CD14-positive monocyte (primary cell): ENCODE measurements around the gene PMS1. TPM values are rescaled to one million over a fixed set of nuclear protein-coding genes. Genes with fewer than 3 reads are reported as not detected.

ENCODE experiments used
- DNase-seq, 3 donors: peaks; one replicate each; pipeline ENCODE4 v3.0.0-alpha.2; 2011 to 2022
- H2AFZ ChIP-seq: 2 replicates; pipeline ENCODE4 v1.6.0; 2012; ENCODE audit warnings: mild to moderate bottlenecking, low read depth, low read length, inconsistent platforms; ENCODE audit not compliant: insufficient read depth, poor library complexity, severe bottlenecking
- H3K27ac ChIP-seq, 2 donors: 1 replicate in 1 of 2; 2 replicates in 1 of 2; pipeline ENCODE4 v1.5.1; 2012 to 2013; ENCODE audit warnings: low read length in 2 of 2, control low read depth in 1 of 2, inconsistent platforms in 1 of 2, low read depth in 1 of 2, mild to moderate bottlenecking in 1 of 2
- H3K27me3 ChIP-seq, 2 donors: one replicate each; pipeline versions ENCODE4 v1.6.0 to v1.6.1; 2011 to 2013; ENCODE audit warnings: low read length in 2 of 2; ENCODE audit not compliant: control insufficient read depth in 2 of 2, insufficient read depth in 2 of 2
- H3K36me3 ChIP-seq, 2 donors: replicated peaks in 1 of 2; 1 replicate in 1 of 2; 2 replicates in 1 of 2; pipeline versions ENCODE4 v1.5.1 to v1.6.1; 2012 to 2013; ENCODE audit warnings: low read length in 2 of 2, control low read depth in 1 of 2, inconsistent platforms in 1 of 2, mild to moderate bottlenecking in 1 of 2; ENCODE audit not compliant: insufficient read depth in 2 of 2, control insufficient read depth in 1 of 2
- H3K4me1 ChIP-seq, 2 donors: 1 replicate in 1 of 2; 2 replicates in 1 of 2; pipeline versions ENCODE4 v1.5.1 to v1.6.1; 2012 to 2013; ENCODE audit warnings: low read length in 2 of 2, control low read depth in 1 of 2, inconsistent platforms in 1 of 2, mild to moderate bottlenecking in 1 of 2, moderate library complexity in 1 of 2; ENCODE audit not compliant: insufficient read depth in 2 of 2, control insufficient read depth in 1 of 2
- H3K4me2 ChIP-seq: replicated peaks from 2 replicates; pipeline ENCODE3; 2012; ENCODE audit warnings: low read length, moderate library complexity, mild to moderate bottlenecking; ENCODE audit not compliant: poor library complexity, severe bottlenecking; ENCODE audit errors: extremely low read depth
- H3K4me3 ChIP-seq, 3 experiments: fragments of 200-600 bp in 1 of 3; sonication (generic) in 1 of 3; replicated peaks in 1 of 3; 1 replicate in 2 of 3; 2 replicates in 1 of 3; pipeline ENCODE4 v1.5.1; 2011 to 2013; ENCODE audit warnings: low read length in 3 of 3, mild to moderate bottlenecking in 3 of 3, control low read depth in 2 of 3, low read depth in 2 of 3, inconsistent platforms in 1 of 3, moderate library complexity in 1 of 3
- H3K79me2 ChIP-seq: 2 replicates; pipeline ENCODE4 v1.6.0; 2012; ENCODE audit warnings: mild to moderate bottlenecking, control low read depth, inconsistent platforms, low read length, moderate library complexity; ENCODE audit not compliant: insufficient read depth
- H3K9ac ChIP-seq: 2 replicates; pipeline ENCODE4 v1.6.0; 2017; ENCODE audit warnings: low read length, mild to moderate bottlenecking; ENCODE audit not compliant: insufficient read depth, poor library complexity, severe bottlenecking
- H3K9me3 ChIP-seq, 2 donors: replicated peaks in 1 of 2; 1 replicate in 1 of 2; 2 replicates in 1 of 2; pipeline versions ENCODE4 v1.5.1 to v1.6.1; 2012 to 2013; ENCODE audit warnings: low read length in 2 of 2, control low read depth in 1 of 2; ENCODE audit not compliant: control insufficient read depth in 1 of 2, insufficient read depth in 1 of 2
- H4K20me1 ChIP-seq: 2 replicates; pipeline ENCODE4 v1.6.0; 2012; ENCODE audit warnings: mild to moderate bottlenecking, low read length, control low read depth, moderate library complexity; ENCODE audit not compliant: insufficient read depth
- H3K27ac Mint-ChIP-seq, 7 donors: one replicate each; pipeline ENCODE4 v1.8.0; 2020; ENCODE audit warnings: mild to moderate bottlenecking in 7 of 7, mixed read lengths in 7 of 7, moderate library complexity in 6 of 7, inconsistent platforms in 2 of 7
- H3K27me3 Mint-ChIP-seq, 3 donors: one replicate each; pipeline ENCODE4 v1.8.0; 2021 to 2022; ENCODE audit warnings: low read depth in 3 of 3, mild to moderate bottlenecking in 3 of 3, mixed read lengths in 3 of 3, moderate library complexity in 3 of 3, inconsistent platforms in 1 of 3
- H3K36me3 Mint-ChIP-seq, 2 donors: one replicate each; pipeline ENCODE4 v1.8.0; 2020; ENCODE audit warnings: mixed read lengths in 2 of 2, inconsistent platforms in 1 of 2, mild to moderate bottlenecking in 1 of 2
- H3K4me1 Mint-ChIP-seq: one replicate; pipeline ENCODE4 v1.8.0; 2020; ENCODE audit warnings: mild to moderate bottlenecking, mixed read lengths
- H3K4me3 Mint-ChIP-seq, 2 donors: one replicate each; pipeline ENCODE4 v1.8.0; 2020; ENCODE audit warnings: mild to moderate bottlenecking in 2 of 2, mixed read lengths in 2 of 2, moderate library complexity in 1 of 2
- H3K9me3 Mint-ChIP-seq, 7 donors: one replicate each; pipeline ENCODE4 v1.8.0; 2020 to 2022; ENCODE audit warnings: mixed read lengths in 7 of 7, mild to moderate bottlenecking in 6 of 7, moderate library complexity in 6 of 7, inconsistent platforms in 2 of 7
- WGBS: methylation state at CpG from one replicate; pipeline ENCODE4 v1.1.5; 2013; ENCODE audit warnings: missing lambda C conversion rate; ENCODE audit not compliant: insufficient coverage; 5-methylcytosine and 5-hydroxymethylcytosine counted together
- intact Hi-C, 2 donors: fragments of 100-400 bp; cut with micrococcal nuclease; formaldehyde crosslinking; loops; one replicate each; pipeline versions ENCODE4 v1.15.0 to v1.15.1; 2023
- polyA plus RNA-seq, 3 donors: library from polyadenylated mRNA; depleted of rRNA in 1 of 3; unstranded in 2 of 3; stranded (reverse) in 1 of 3; fragments of 300-500 nt in 2 of 3; fragments of >200 nt in 1 of 3; fragmentation: Illumina TruSeq in 2 of 3; gene quantifications; 1 replicate in 2 of 3; 2 replicates in 1 of 3; pipeline ENCODE4 v1.2.3, GENCODE V29; 2012 to 2021
- TF ChIP-seq, protein P1 (sequence below): fragments of 200-600 bp; IDR thresholded peaks from one replicate; pipeline ENCODE4 v1.8.0; 2022; ENCODE audit warnings: antibody characterized with exemption, mild to moderate bottlenecking

The PMS1 gene
- polyA plus RNA-seq, 3 donors, result 3.7 to 7.8 (median 5.7) TPM

GRCh38 chr2:189783451-189783926, 761 bp upstream of the PMS1 start:
- Mint-ChIP-seq H3K36me3 (peaks cover 30 to 37% of the 10 kb centered on the region in 2 donors), H3K27ac (peak overlapping the region; percentile 89 to 97 (median 94)), H3K4me3 (peak overlapping the region; percentile 90 to 94), H3K4me1 (peaks cover 36% of the 10 kb centered on the region), H3K9me3 (no peaks in the 10 kb centered on the region), H3K27me3 (no peaks in the 10 kb centered on the region)
- TF ChIP-seq, protein P1, sequence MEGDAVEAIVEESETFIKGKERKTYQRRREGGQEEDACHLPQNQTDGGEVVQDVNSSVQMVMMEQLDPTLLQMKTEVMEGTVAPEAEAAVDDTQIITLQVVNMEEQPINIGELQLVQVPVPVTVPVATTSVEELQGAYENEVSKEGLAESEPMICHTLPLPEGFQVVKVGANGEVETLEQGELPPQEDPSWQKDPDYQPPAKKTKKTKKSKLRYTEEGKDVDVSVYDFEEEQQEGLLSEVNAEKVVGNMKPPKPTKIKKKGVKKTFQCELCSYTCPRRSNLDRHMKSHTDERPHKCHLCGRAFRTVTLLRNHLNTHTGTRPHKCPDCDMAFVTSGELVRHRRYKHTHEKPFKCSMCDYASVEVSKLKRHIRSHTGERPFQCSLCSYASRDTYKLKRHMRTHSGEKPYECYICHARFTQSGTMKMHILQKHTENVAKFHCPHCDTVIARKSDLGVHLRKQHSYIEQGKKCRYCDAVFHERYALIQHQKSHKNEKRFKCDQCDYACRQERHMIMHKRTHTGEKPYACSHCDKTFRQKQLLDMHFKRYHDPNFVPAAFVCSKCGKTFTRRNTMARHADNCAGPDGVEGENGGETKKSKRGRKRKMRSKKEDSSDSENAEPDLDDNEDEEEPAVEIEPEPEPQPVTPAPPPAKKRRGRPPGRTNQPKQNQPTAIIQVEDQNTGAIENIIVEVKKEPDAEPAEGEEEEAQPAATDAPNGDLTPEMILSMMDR, result no peak
- Histone ChIP-seq H3K36me3 (peaks cover 28 to 36% of the 10 kb centered on the region in 2 donors), H3K4me2 (peak overlapping the region; percentile 89), H3K9ac (peak overlapping the region; percentile 76), H3K4me1 (peaks cover 28 to 33% of the 10 kb centered on the region in 2 donors), H3K27me3 (no peaks in the 10 kb centered on the region), H3K27ac (peak overlapping the region; percentile 81 to 90), H3K9me3 (no peaks in the 10 kb centered on the region), H3K79me2 (peaks cover 90% of the 10 kb centered on the region), H4K20me1 (peaks cover 14% of the 10 kb centered on the region), H2AFZ (peak overlapping the region; percentile 92), H3K4me3 (peak overlapping the region; percentile 78 to 89 (median 85))
- intact Hi-C loops, result loop anchor here (5.0 to 10.0 kb wide), 3 partner anchors 111 to 339 kb away; partner anchors contain the start of genes ANKAR (in 1 of the 2), ASNSD1 (in 1 of the 2) and WDR75 (in 1 of the 2)
- under 1% methylated on average over 10 of the region's 17 CpGs for WGBS
- peak in 2 of 3 donors; percentile 23 to 33 for DNase-seq

DNA sequence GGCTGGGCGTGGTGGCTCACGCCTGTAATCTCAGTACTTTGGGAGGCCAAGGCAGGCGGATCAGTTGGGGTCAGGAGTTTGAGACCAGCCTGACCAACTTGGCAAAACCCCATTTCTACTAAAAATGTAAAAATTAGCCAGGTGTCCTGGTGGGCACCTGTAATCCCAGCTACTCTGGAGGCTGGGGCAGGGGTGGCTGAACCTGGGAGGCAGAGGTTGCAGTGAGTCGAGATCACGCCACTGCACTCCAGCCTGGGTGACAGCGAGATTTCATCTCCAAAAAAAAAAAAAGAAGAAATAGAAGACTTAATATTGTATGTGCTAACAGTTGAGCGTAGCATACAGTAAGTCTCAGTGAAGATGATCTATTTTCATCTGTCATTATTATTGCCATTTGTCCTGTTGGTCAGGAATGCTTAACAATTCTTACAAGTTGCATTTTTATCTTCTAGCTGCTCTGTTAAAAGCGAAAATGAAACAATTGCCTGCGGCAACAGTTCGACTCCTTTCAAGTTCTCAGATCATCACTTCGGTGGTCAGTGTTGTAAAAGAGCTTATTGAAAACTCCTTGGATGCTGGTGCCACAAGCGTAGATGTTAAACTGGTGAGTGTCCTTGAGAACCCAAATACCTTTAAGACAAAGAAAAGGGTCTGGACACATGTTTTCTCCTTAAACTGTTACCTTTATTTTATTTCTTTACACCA, 7.2 kb downstream of the PMS1 start:
- Mint-ChIP-seq H3K27ac (peak overlapping the region in 1 of 7 donors; percentile 15), H3K4me3 (no peak overlapping the region), H3K27me3 (no peaks in the 10 kb centered on the region), H3K9me3 (no peaks in the 10 kb centered on the region), H3K4me1 (no peaks in the 10 kb centered on the region), H3K36me3 (peaks cover 34 to 37% of the 10 kb centered on the region in 2 donors)
- no peak overlapping the region for H2AFZ ChIP-seq
- DNase-seq, result no peak
- H3K4me1 ChIP-seq, result no peaks in the 10 kb centered on the region
- H3K27ac ChIP-seq, result no peak overlapping the region
- H3K9me3 ChIP-seq, result no peaks in the 10 kb centered on the region
- H3K36me3 ChIP-seq, result peaks cover 25 to 47% of the 10 kb centered on the region in 2 donors
- H4K20me1 ChIP-seq, result no peaks in the 10 kb centered on the region
- H3K4me3 ChIP-seq, result no peak overlapping the region
- H3K4me2 ChIP-seq, result no peak overlapping the region
- peaks cover 35% of the 10 kb centered on the region for H3K79me2 ChIP-seq
- no peaks in the 10 kb centered on the region for H3K27me3 ChIP-seq
- no peak overlapping the region for H3K9ac ChIP-seq
- TF ChIP-seq, protein P1, result no peak
- 100% methylated on average over 2 of the region's 12 CpGs for WGBS
- intact Hi-C loops, result no loop called here
